H1 (cell line): ENCODE measurements around the gene APBB3. TPM values are rescaled to one million over a fixed set of nuclear protein-coding genes. Genes with fewer than 3 reads are reported as not detected.
A peak's percentile ranks its signal among the peaks of the same experiment; 100 is the strongest.

Source experiments
- CTCF ChIA-PET: fragments of 300-600 bp; sonication (Branson Sonifier 250); formaldehyde crosslinking; loops from one replicate; lab custom pipeline; 2021; ENCODE audit not compliant: partially characterized antibody; lab: Charles Lee
- POLR2A ChIA-PET: fragments of 300-600 bp; sonication (Branson Sonifier 250); formaldehyde crosslinking; loops from one replicate; lab custom pipeline; 2021; ENCODE audit warnings: inconsistent platforms; ENCODE audit not compliant: partially characterized antibody; lab: Charles Lee
- DNase-seq, 2 experiments: peaks; one replicate each; pipeline versions ENCODE4 v3.0.0 to v3.0.0-alpha.2; 2010 to 2022; ENCODE audit warnings: low spot score in 2 of 2, low read depth in 1 of 2, mixed read lengths in 1 of 2
- FAIRE-seq: peaks from 2 replicates; lab custom pipeline; 2011; peaks lifted over from hg19 to GRCh38; lab: Jason Lieb, UNC
- H2AFZ ChIP-seq: 2 replicates; pipeline ENCODE4 v1.8.1; 2012; ENCODE audit warnings: low read length, inconsistent platforms
- H2AK5ac ChIP-seq: 2 replicates; pipeline ENCODE4 v1.6.1; 2013; ENCODE audit warnings: low read depth, low read length
- H2BK120ac ChIP-seq: replicated peaks from 2 replicates; pipeline ENCODE3; 2013; ENCODE audit warnings: low read depth, low read length, inconsistent platforms
- H2BK12ac ChIP-seq: 2 replicates; pipeline ENCODE4 v1.6.1; 2013; ENCODE audit warnings: low read depth, low read length
- H2BK15ac ChIP-seq: 2 replicates; pipeline ENCODE4 v1.6.1; 2013; ENCODE audit warnings: low read length
- H2BK20ac ChIP-seq: 2 replicates; pipeline ENCODE4 v1.6.1; 2013; ENCODE audit warnings: low read length
- H2BK5ac ChIP-seq: 2 replicates; pipeline ENCODE4 v1.6.1; 2013; ENCODE audit warnings: low read depth, low read length
- H3K14ac ChIP-seq: 2 replicates; pipeline ENCODE4 v1.6.1; 2013; ENCODE audit warnings: inconsistent platforms; ENCODE audit not compliant: insufficient read length
- H3K18ac ChIP-seq: 2 replicates; pipeline ENCODE4 v1.6.1; 2013; ENCODE audit warnings: low read length; ENCODE audit errors: extremely low read depth
- H3K23ac ChIP-seq: 2 replicates; pipeline ENCODE4 v1.6.1; 2013; ENCODE audit warnings: inconsistent platforms; ENCODE audit not compliant: insufficient read length
- H3K23me2 ChIP-seq: 2 replicates; pipeline ENCODE4 v1.6.1; 2013; ENCODE audit warnings: low read depth, low read length
- H3K27ac ChIP-seq: 2 replicates; pipeline ENCODE4 v1.6.1; 2011; ENCODE audit warnings: low read depth, low read length, inconsistent platforms
- H3K27me3 ChIP-seq, 4 experiments: replicated peaks in 1 of 4; 1 replicate in 1 of 4; 2 replicates in 3 of 4; pipeline versions ENCODE4 v1.6.1 to v1.8.1; 2011 to 2013; ENCODE audit warnings: low read length in 3 of 4, mild to moderate bottlenecking in 3 of 4, inconsistent platforms in 2 of 4, mixed read lengths in 2 of 4, moderate library complexity in 1 of 4; ENCODE audit not compliant: control insufficient read depth in 3 of 4, insufficient read depth in 3 of 4; ENCODE audit errors: extremely low read depth in 1 of 4
- H3K36me3 ChIP-seq, 4 experiments: 2 replicates each; pipeline versions ENCODE4 v1.6.1 to v1.8.1; 2011 to 2013; ENCODE audit warnings: mild to moderate bottlenecking in 4 of 4, low read length in 3 of 4, moderate library complexity in 2 of 4, control low read depth in 1 of 4, inconsistent platforms in 1 of 4; ENCODE audit not compliant: insufficient read depth in 4 of 4, control insufficient read depth in 2 of 4
- H3K4ac ChIP-seq: replicated peaks from 2 replicates; pipeline ENCODE3; 2013; ENCODE audit warnings: low read length, low read depth, mixed read lengths, inconsistent platforms; ENCODE audit not compliant: insufficient read length
- H3K4me1 ChIP-seq, 4 experiments: replicated peaks in 1 of 4; 1 replicate in 1 of 4; 2 replicates in 3 of 4; pipeline versions ENCODE4 v1.6.1 to v1.8.1; 2011 to 2013; ENCODE audit warnings: low read length in 3 of 4, inconsistent platforms in 2 of 4, mixed read lengths in 1 of 4; ENCODE audit not compliant: insufficient read depth in 4 of 4, control insufficient read depth in 3 of 4
- H3K4me2 ChIP-seq, 2 experiments: 2 replicates each; pipeline versions ENCODE4 v1.6.1 to v1.8.1; 2011 to 2013; ENCODE audit warnings: low read depth in 2 of 2, low read length in 2 of 2, control low read depth in 1 of 2, inconsistent platforms in 1 of 2, mild to moderate bottlenecking in 1 of 2; ENCODE audit not compliant: insufficient read depth in 1 of 2
- H3K4me3 ChIP-seq, 4 experiments: fragments of 200-600, 300-600 bp in 1 of 4; sonication (generic), shearing (Covaris generic), sonication (Bioruptor Twin) in 1 of 4; 2 replicates each; pipeline versions ENCODE4 v1.5.1 to v1.8.1; 2011 to 2016; ENCODE audit warnings: low read length in 4 of 4, low read depth in 3 of 4, control low read depth in 2 of 4, inconsistent platforms in 2 of 4, mild to moderate bottlenecking in 2 of 4, mixed read lengths in 1 of 4, moderate library complexity in 1 of 4; ENCODE audit not compliant: insufficient read depth in 2 of 4; ENCODE audit errors: extremely low read depth in 1 of 4
- H3K56ac ChIP-seq: replicated peaks from 2 replicates; pipeline ENCODE3; 2013; ENCODE audit warnings: low read depth, mild to moderate bottlenecking, mixed read lengths, low read length, inconsistent platforms; ENCODE audit not compliant: insufficient read length
- H3K79me1 ChIP-seq: 2 replicates; pipeline ENCODE4 v1.6.1; 2013; ENCODE audit warnings: low read depth, low read length, control low read depth
- H3K79me2 ChIP-seq, 2 experiments: 2 replicates each; pipeline versions ENCODE4 v1.6.1 to v1.8.1; 2012 to 2013; ENCODE audit warnings: low read length in 2 of 2, mild to moderate bottlenecking in 2 of 2, inconsistent platforms in 1 of 2; ENCODE audit not compliant: insufficient read depth in 2 of 2, control insufficient read depth in 1 of 2
- H3K9ac ChIP-seq, 4 experiments: replicated peaks in 1 of 4; 1 replicate in 1 of 4; 2 replicates in 3 of 4; pipeline versions ENCODE4 v1.6.1 to v1.8.1; 2011 to 2013; ENCODE audit warnings: low read depth in 3 of 4, low read length in 3 of 4, control low read depth in 2 of 4, mild to moderate bottlenecking in 2 of 4, moderate library complexity in 2 of 4, inconsistent platforms in 1 of 4; ENCODE audit errors: extremely low read depth in 1 of 4
- H3K9me3 ChIP-seq, 2 experiments: 2 replicates each; pipeline versions ENCODE4 v1.6.1 to v1.8.1; 2012 to 2013; ENCODE audit warnings: mild to moderate bottlenecking in 2 of 2, moderate library complexity in 2 of 2, control low read depth in 1 of 2, inconsistent platforms in 1 of 2, low read depth in 1 of 2, low read length in 1 of 2, mixed read lengths in 1 of 2; ENCODE audit not compliant: insufficient read depth in 2 of 2
- H4K20me1 ChIP-seq, 2 experiments: replicated peaks in 1 of 2; 2 replicates each; pipeline versions ENCODE3 to v1.8.1; 2011 to 2013; ENCODE audit warnings: inconsistent platforms in 2 of 2, low read length in 2 of 2, mild to moderate bottlenecking in 1 of 2; ENCODE audit not compliant: insufficient read depth in 2 of 2, control insufficient read depth in 1 of 2
- H4K5ac ChIP-seq: 2 replicates; pipeline ENCODE4 v1.6.1; 2013; ENCODE audit warnings: low read length, low read depth, mixed read lengths, inconsistent platforms; ENCODE audit not compliant: insufficient read length
- H4K8ac ChIP-seq: 2 replicates; pipeline ENCODE4 v1.8.0; 2013; ENCODE audit warnings: mild to moderate bottlenecking, moderate library complexity, low read length, inconsistent platforms; ENCODE audit not compliant: insufficient read depth; ENCODE audit errors: extremely low read depth
- H4K91ac ChIP-seq: replicated peaks from 2 replicates; pipeline ENCODE3; 2013; ENCODE audit warnings: low read length, mixed read lengths, inconsistent platforms; ENCODE audit not compliant: insufficient read length
- CEBPB ChIP-seq: IDR thresholded peaks from 2 replicates; pipeline ENCODE4 v1.6.1; 2012; ENCODE audit warnings: low read depth, low read length
- CTCF ChIP-seq, 3 experiments: IDR thresholded peaks; 1 replicate in 2 of 3; 2 replicates in 1 of 3; pipeline versions ENCODE4 v1.5.1 to v1.6.1; 2011; ENCODE audit warnings: low read length in 3 of 3, mild to moderate bottlenecking in 3 of 3, inconsistent platforms in 2 of 3, low read depth in 1 of 3, moderate library complexity in 1 of 3; ENCODE audit not compliant: insufficient read depth in 1 of 3; ENCODE audit errors: control extremely low read depth in 1 of 3
- E2F6 ChIP-seq: IDR thresholded peaks from 2 replicates; pipeline ENCODE4 v1.6.1; 2012; ENCODE audit warnings: inconsistent platforms
- KDM5A ChIP-seq: fragments of 200-600 bp; IDR thresholded peaks from 2 replicates; pipeline ENCODE4 v1.7.1; 2012; ENCODE audit warnings: mild to moderate bottlenecking, low read length, inconsistent platforms, mixed read lengths
- RAD21 ChIP-seq, 2 experiments: IDR thresholded peaks in 1 of 2; conservative IDR thresholded peaks in 1 of 2; 2 replicates each; pipeline ENCODE4 v1.6.1; 2011; ENCODE audit warnings: low read depth in 2 of 2, low read length in 2 of 2, improper control_type of control experiment in 1 of 2, inconsistent platforms in 1 of 2, mild to moderate bottlenecking in 1 of 2, moderate library complexity in 1 of 2
- WGBS, 2 experiments: shearing (Covaris generic) in 1 of 2; methylation state at CpG; one replicate each; pipeline versions ENCODE4 v1.1.6 to v1.1.7; 2013 to 2015; ENCODE audit warnings: low lambda C conversion rate in 2 of 2, mixed read lengths in 2 of 2, inconsistent platforms in 1 of 2, low coverage in 1 of 2, missing lambda C conversion rate in 1 of 2; ENCODE audit not compliant: insufficient replicate concordance in 2 of 2, insufficient coverage in 1 of 2, insufficient read length in 1 of 2; ENCODE audit errors: extremely low coverage in 1 of 2, missing lambda C conversion rate in 1 of 2; 5-methylcytosine and 5-hydroxymethylcytosine counted together
- polyA plus RNA-seq, 7 experiments: library from polyadenylated mRNA; depleted of rRNA in 3 of 7; stranded (reverse) in 5 of 7; unstranded in 2 of 7; fragments of >200 nt in 5 of 7; fragments of 200-250 nt in 2 of 7; gene quantifications; 1 replicate in 5 of 7; 2 replicates in 1 of 7; 4 replicates in 1 of 7; pipeline versions ENCODE4 v1.2.1 to v1.2.3, GENCODE V29; 2011 to 2013; ENCODE audit warnings: missing spikeins in 2 of 7, mixed read lengths in 2 of 7
- total RNA-seq: library from RNA; stranded (reverse); fragmentation: NEBNext Ultra II Directional; extraction: Animal tissue kit (Norgen Biotek cat#: 25700); gene quantifications from 2 replicates; pipeline ENCODE4 v1.2.1, GENCODE V29; 2021

The APBB3 gene
- total and polyA plus RNA-seq, 2 of the 8 experiments (the other 6 are each of a cell fraction or from before 2014, with no cell fraction given) = 16.0 to 21.9 TPM

GRCh38 chr5:140575309-140575708 is 10.9 kb upstream of the APBB3 start:
- H3K9ac ChIP-seq = no peak overlapping the region
- H2BK15ac ChIP-seq = no peak overlapping the region
- no peaks in the 10 kb centered on the region for H3K36me3 ChIP-seq
- no peak overlapping the region for H2BK20ac ChIP-seq
- no peaks in the 10 kb centered on the region for H3K27me3 ChIP-seq
- TF ChIP-seq CTCF (IDR thresholded peaks at IDR 0.05; ENCODE audit: control extremely low read depth in 1 of 3, insufficient read depth in 1 of 3, low read depth in 1 of 3, low read length in 3 of 3) = peak; percentile 44 to 55 (median 50); a peak in 3 of 4 replicates
- TF ChIP-seq KDM5A = no peak
- TF ChIP-seq RAD21 (IDR thresholded peaks at IDR 0.05 in 1 of 2, conservative IDR thresholded peaks at IDR 0.05 in 1 of 2; ENCODE audit: low read depth in 2 of 2, low read length in 2 of 2) = peak; percentile 63 to 69
- no peak for TF ChIP-seq E2F6
- TF ChIP-seq CEBPB = no peak
- no peak overlapping the region for H3K4me2 ChIP-seq
- H2BK120ac ChIP-seq = no peak overlapping the region
- H3K27ac ChIP-seq = no peak overlapping the region
- no peak overlapping the region for H4K8ac ChIP-seq
- ChIA-PET POLR2A (no interaction called here), CTCF (interaction anchor here (1.3 to 4.1 kb wide), 3 partner anchors 9 to 64 kb away, joined by 4 to 20 read pairs (median 8); partner anchors contain the start of gene TMCO6)
- H4K20me1 ChIP-seq = no peaks in the 10 kb centered on the region
- H3K18ac ChIP-seq = no peak overlapping the region
- H2BK5ac ChIP-seq = no peak overlapping the region
- no peaks in the 10 kb centered on the region for H3K23me2 ChIP-seq
- WGBS, 2 experiments = 88% methylated on average over 8 of the region's 8 CpGs; no CpG with 5 or more reads in 1 of the 2 experiments
- no peak overlapping the region for H3K56ac ChIP-seq
- H3K23ac ChIP-seq = no peak overlapping the region
- no peak overlapping the region for H2BK12ac ChIP-seq
- no peak for FAIRE-seq
- H3K14ac ChIP-seq = no peak overlapping the region
- H4K5ac ChIP-seq = no peak overlapping the region
- H3K4ac ChIP-seq = no peak overlapping the region
- no peaks in the 10 kb centered on the region for H3K79me2 ChIP-seq
- no peak overlapping the region for H4K91ac ChIP-seq
- no peak overlapping the region for H2AFZ ChIP-seq
- no peaks in the 10 kb centered on the region for H3K4me1 ChIP-seq
- no peak overlapping the region for H2AK5ac ChIP-seq
- H3K4me3 ChIP-seq = no peak overlapping the region
- H3K79me1 ChIP-seq = no peaks in the 10 kb centered on the region
- no peak for DNase-seq
- no peaks in the 10 kb centered on the region for H3K9me3 ChIP-seq
